Esophagus squamous epithelium (tissue), 4 donors: ENCODE measurements around the gene CYSTM1.

ENCODE experiments used
- POLR2A ChIP-seq, 4 donors: fragments of 450-650 bp; IDR thresholded peaks; one replicate each; pipeline ENCODE4 v1.6.1; 2017; ENCODE audit warnings: antibody characterized with exemption in 4 of 4, mild to moderate bottlenecking in 4 of 4, moderate library complexity in 3 of 4
- TF ChIP-seq, protein P1 (sequence below), 6 experiments: fragments of 450-650 bp in 4 of 6; fragments of 200-600 bp in 2 of 6; sonication (generic) in 2 of 6; IDR thresholded peaks; one replicate each; pipeline ENCODE4 v1.5.1; 2016 to 2019; ENCODE audit warnings: antibody characterized with exemption in 6 of 6, mild to moderate bottlenecking in 4 of 6, moderate library complexity in 4 of 6

DNA sequence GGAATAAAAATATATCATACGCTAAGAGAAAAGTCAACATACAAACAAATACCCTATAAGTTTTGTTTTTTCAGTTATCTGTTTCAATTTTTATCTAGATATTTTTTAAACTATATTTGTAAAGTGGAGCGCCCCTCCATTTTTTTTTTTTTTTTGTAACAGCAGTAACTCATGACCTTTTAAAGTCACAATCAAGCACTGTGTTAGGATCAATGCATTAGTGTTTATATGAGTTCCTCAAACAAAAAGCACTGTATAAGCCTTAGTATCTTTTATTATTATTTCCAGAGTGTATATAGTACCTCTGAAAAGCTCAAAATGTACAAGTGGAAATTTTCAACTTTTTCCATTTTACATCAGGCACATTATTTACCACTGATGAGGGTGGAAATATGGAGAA lies 107.3 kb downstream of the CYSTM1 start:
- TF ChIP-seq, protein P1, sequence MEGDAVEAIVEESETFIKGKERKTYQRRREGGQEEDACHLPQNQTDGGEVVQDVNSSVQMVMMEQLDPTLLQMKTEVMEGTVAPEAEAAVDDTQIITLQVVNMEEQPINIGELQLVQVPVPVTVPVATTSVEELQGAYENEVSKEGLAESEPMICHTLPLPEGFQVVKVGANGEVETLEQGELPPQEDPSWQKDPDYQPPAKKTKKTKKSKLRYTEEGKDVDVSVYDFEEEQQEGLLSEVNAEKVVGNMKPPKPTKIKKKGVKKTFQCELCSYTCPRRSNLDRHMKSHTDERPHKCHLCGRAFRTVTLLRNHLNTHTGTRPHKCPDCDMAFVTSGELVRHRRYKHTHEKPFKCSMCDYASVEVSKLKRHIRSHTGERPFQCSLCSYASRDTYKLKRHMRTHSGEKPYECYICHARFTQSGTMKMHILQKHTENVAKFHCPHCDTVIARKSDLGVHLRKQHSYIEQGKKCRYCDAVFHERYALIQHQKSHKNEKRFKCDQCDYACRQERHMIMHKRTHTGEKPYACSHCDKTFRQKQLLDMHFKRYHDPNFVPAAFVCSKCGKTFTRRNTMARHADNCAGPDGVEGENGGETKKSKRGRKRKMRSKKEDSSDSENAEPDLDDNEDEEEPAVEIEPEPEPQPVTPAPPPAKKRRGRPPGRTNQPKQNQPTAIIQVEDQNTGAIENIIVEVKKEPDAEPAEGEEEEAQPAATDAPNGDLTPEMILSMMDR (IDR thresholded peaks at IDR 0.05), result no peak
- TF ChIP-seq POLR2A (IDR thresholded peaks at IDR 0.05), result no peak
